ENCODE results near the gene MRPL20.

Gene MRPL20

GRCh38 chr1:1359664-1360468, 47.2 kb downstream of the MRPL20 start:
- DNase-seq = peak; percentile 20

- no peak for DNase-seq
Observed at GRCh38 chr1:1359308-1359663, 47.8 kb downstream of the MRPL20 start.

- no peak for DNase-seq
Observed at GRCh38 chr1:1358433-1359271, 48.4 kb downstream of the MRPL20 start, which contains the start of gene MXRA8. TSS of gene MXRA8 (minus strand) at chr1:1358555. CDS start at chr1:1358504, 51 bp downstream.

GRCh38 chr1:1357871-1358432, 49.1 kb downstream of the MRPL20 start:
- DNase-seq = peak; percentile 20

- DNase-seq = peak; percentile 19
Observed at GRCh38 chr1:1356796-1357401, 50.2 kb downstream of the MRPL20 start.

- peak; percentile 20 for DNase-seq
Observed at GRCh38 chr1:1356166-1356795, 50.8 kb downstream of the MRPL20 start.

GRCh38 chr1:1355416-1355815, 51.7 kb downstream of the MRPL20 start:
- peak; percentile 85 for DNase-seq

- peak; percentile 17 for DNase-seq
Observed at GRCh38 chr1:1354271-1355247, 52.5 kb downstream of the MRPL20 start.

GRCh38 chr1:1353389-1354151, 53.5 kb downstream of the MRPL20 start:
- peak; percentile 37 for DNase-seq

- DNase-seq = no peak
Observed at GRCh38 chr1:1352786-1353388, 54.2 kb downstream of the MRPL20 start.

Data from 8988T (cell line).